Activated CD4-positive, alpha-beta T cell treated with anti-CD3 and anti-CD28 coated beads, Interleukin-2, amount 10 ng/mL, durations not matched to agents 7 days and 5 days (primary cell): ENCODE results near the gene ALG8. TPM values are rescaled to one million over a fixed set of nuclear protein-coding genes. Genes with fewer than 3 reads are reported as not detected.
"Not testable (repeated sequence)": the region's sequence is repeated elsewhere in the genome, so short reads cannot be mapped to it uniquely, and the experiment has no call there.

Experiments used
- CTCF ChIA-PET: fragments of 350-600 bp; sonication (Branson Sonifier 250); formaldehyde crosslinking; loops from one replicate; lab custom pipeline; 2021; ENCODE audit warnings: antibody characterized with exemption; lab: Charles Lee
- POLR2A ChIA-PET: fragments of 350-600 bp; sonication (Branson Sonifier 250); formaldehyde crosslinking; loops from one replicate; lab custom pipeline; 2021; ENCODE audit warnings: antibody characterized with exemption; lab: Charles Lee
- DNase-seq: peaks from one replicate; pipeline ENCODE4 v3.0.0-alpha.2; 2020
- H3K27ac Mint-ChIP-seq: one replicate; pipeline ENCODE4 v1.8.0; 2021; ENCODE audit warnings: mild to moderate bottlenecking, moderate library complexity, mixed read lengths
- H3K27me3 Mint-ChIP-seq: one replicate; pipeline ENCODE4 v1.8.0; 2021; ENCODE audit warnings: mixed read lengths
- H3K36me3 Mint-ChIP-seq: one replicate; pipeline ENCODE4 v1.8.0; 2021; ENCODE audit warnings: low read depth, mixed read lengths
- H3K4me1 Mint-ChIP-seq: one replicate; pipeline ENCODE4 v1.8.0; 2021; ENCODE audit warnings: mixed read lengths
- H3K4me3 Mint-ChIP-seq: one replicate; pipeline ENCODE4 v1.8.0; 2021; ENCODE audit warnings: mild to moderate bottlenecking, moderate library complexity, mixed read lengths
- H3K9me3 Mint-ChIP-seq: one replicate; pipeline ENCODE4 v1.8.0; 2021; ENCODE audit warnings: mixed read lengths
- total RNA-seq, 2 experiments: library from RNA; stranded (reverse); gene quantifications; one replicate each; pipeline ENCODE4 v1.2.3, GENCODE V29; 2021

Gene ALG8
- total RNA-seq, 2 experiments from 2014 or later = 51.2 to 70.3 TPM

DNA sequence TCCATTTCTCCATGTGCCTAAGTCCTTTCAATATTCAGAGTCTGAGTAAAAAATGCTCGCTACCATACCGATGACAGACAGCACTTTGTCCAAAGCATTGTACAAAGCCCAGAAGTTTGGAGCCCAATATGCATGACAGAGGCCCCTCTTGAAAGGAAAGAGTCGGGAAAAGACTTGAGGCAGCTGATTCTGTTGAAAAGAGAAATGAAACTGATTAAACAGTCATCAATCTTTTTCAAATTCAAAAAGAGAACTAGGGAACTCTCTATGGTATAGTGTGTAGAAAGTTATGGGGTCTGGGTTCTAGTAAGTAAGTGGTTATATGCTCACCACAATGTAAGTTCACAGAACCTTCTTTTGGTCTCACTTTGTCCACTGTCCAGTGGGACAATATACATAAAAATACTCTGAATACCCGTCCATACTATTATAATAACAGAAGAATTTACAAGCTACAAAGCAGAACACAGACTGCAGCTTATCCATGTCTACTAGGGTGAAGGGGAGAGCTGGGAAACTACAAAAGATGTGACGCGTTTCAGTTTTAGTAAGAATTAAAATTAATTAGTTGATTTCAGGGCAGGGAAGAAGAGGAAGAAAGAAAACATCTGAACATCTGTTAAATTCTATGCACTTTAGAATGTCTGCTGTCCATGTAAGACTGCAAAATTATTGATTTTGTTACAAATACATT lies 26.7 kb downstream of the ALG8 start:
- no peaks in the 10 kb centered on the region for H3K9me3 Mint-ChIP-seq
- ChIA-PET CTCF (no interaction called here), POLR2A (no interaction called here)
- H3K27me3 Mint-ChIP-seq = no peaks in the 10 kb centered on the region
- peaks cover 35% of the 10 kb centered on the region for H3K36me3 Mint-ChIP-seq
- no peak overlapping the region for H3K4me3 Mint-ChIP-seq
- no peaks in the 10 kb centered on the region for H3K4me1 Mint-ChIP-seq
- no peak overlapping the region for H3K27ac Mint-ChIP-seq
- no peak for DNase-seq

DNA sequence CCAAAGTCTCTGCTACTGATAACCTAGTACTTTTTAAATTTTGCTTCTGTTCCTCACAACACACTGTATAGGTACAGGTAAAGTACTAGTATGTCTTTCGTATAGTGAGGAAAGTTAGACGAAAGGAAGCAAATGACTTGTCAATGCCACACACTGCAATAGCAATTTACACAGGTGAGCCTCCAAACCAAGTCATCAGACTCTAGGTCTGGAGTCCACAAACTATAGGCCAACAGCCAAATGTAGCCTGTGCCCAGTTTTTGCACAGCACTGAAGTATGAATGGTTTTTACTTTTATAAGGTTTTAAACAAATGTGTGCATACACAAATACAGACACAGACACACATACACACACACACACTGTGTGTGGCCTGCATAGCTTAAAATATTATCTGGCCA lies 28.1 kb downstream of the ALG8 start:
- H3K4me3 Mint-ChIP-seq = no peak overlapping the region
- H3K9me3 Mint-ChIP-seq = no peaks in the 10 kb centered on the region
- H3K36me3 Mint-ChIP-seq = peaks cover 32% of the 10 kb centered on the region
- ChIA-PET CTCF (interaction anchor here (0.6 to 2.1 kb wide), 2 partner anchors 10 to 472 kb away, joined by 4 to 5 read pairs; no protein-coding TSS in a partner anchor), POLR2A (no interaction called here)
- no peak for DNase-seq
- H3K27me3 Mint-ChIP-seq = no peaks in the 10 kb centered on the region
- no peak overlapping the region for H3K27ac Mint-ChIP-seq
- no peaks in the 10 kb centered on the region for H3K4me1 Mint-ChIP-seq

DNA sequence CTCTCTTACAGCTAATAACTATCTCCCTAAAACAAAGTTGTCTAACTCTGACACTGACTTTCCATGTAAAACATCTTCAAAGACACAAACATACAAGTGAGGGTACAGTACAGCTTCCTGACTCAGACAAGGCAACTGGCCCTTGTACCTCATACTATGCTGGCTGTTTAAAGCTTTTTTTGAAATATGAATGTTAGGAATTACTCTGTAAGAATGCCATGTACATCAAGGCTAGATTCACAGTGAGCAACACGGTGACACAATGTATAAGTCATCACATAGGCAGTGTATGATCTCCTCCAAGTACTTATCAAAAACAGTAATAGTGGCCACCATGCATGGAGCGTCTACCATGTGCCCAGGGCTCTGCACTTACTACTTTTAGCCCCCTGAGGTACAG lies 28.6 kb downstream of the ALG8 start:
- Mint-ChIP-seq H3K27ac (no peak overlapping the region), H3K9me3 (no peaks in the 10 kb centered on the region), H3K4me1 (no peaks in the 10 kb centered on the region), H3K27me3 (no peaks in the 10 kb centered on the region), H3K4me3 (no peak overlapping the region), H3K36me3 (peaks cover 35% of the 10 kb centered on the region)
- POLR2A ChIA-PET = no interaction called here
- CTCF ChIA-PET = interaction anchor here (0.6 to 2.1 kb wide), 2 partner anchors 9 to 472 kb away, joined by 4 to 5 read pairs; no protein-coding TSS in a partner anchor
- DNase-seq = no peak

DNA sequence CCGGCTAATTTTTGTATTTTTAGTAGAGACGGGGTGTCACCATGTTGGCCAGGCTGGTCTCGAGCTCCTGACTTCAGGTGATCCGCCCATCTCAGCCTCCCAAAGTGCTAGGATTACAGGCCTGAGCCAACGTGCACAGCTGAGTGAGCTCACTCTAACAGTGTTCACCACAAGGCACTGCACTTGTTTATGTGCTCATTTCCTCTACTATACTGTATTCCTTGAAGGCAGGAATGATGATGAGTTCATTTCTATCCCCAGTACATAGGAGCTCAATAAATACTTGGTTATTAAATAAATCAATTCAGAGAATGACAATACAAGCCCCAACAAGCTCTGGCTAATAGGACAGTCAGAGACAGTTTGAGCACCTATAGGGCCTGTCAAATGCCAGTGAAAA lies 29.1 kb downstream of the ALG8 start:
- CTCF ChIA-PET = interaction anchor here (0.6 to 2.9 kb wide), 4 partner anchors 9 to 471 kb away, joined by 3 to 7 read pairs (median 4); partner anchors contain the start of gene ALG8
- Mint-ChIP-seq H3K27me3 (no peaks in the 10 kb centered on the region), H3K9me3 (no peaks in the 10 kb centered on the region), H3K4me1 (no peaks in the 10 kb centered on the region), H3K27ac (no peak overlapping the region), H3K4me3 (no peak overlapping the region), H3K36me3 (peaks cover 37% of the 10 kb centered on the region)
- POLR2A ChIA-PET = no interaction called here
- no peak for DNase-seq

DNA sequence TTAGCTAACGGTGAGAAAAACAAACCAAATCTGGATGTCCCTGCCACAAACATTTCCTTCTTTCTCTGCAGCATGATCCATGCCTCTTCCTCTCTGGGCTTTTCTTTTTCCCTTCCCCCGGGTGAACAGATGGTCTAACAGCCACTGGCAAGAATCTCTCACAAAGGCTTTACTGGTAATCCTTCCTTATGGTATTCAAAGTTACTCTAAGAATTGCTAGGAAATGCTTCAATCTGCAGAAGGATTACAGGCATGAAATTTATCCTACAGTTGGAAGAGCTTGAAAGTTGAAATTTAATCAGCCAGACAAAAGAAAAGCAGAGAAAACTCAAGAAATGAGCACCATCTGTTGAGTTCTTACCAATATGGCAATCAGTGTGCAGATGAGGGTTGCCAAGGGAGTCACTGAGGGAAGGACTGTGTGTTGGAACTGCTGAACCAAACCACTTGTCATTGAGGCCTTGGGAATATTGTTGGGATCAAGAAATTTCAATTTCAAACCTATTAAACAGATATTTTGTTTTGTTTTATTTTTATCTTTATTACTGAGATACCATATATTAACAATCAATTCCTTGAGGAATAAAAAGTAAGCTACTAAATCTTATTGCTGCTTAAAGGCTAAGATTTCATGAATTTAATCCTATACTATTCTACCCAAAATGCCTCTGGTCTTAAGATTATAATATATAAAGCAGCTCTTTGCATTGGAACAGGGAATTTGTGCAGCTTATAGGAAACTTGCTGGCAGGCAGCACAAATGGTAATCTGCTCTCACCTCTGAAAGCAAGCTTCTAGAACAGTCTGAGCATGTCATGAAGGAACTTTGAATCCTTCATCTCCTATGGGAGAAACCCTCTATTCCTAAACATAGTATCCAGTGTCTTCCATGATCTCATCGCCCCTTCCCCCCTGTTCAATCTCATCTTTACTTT lies 30.1 kb downstream of the ALG8 start:
- no peak for DNase-seq
- Mint-ChIP-seq H3K36me3 (peaks cover 37% of the 10 kb centered on the region), H3K4me3 (no peak overlapping the region), H3K27me3 (no peaks in the 10 kb centered on the region), H3K27ac (no peak overlapping the region), H3K4me1 (no peaks in the 10 kb centered on the region), H3K9me3 (no peaks in the 10 kb centered on the region)
- POLR2A ChIA-PET = no interaction called here
- CTCF ChIA-PET = interaction anchor here (0.8 to 2.9 kb wide), 4 partner anchors 8 to 30 kb away, joined by 3 to 7 read pairs (median 4); partner anchors contain the start of gene ALG8

DNA sequence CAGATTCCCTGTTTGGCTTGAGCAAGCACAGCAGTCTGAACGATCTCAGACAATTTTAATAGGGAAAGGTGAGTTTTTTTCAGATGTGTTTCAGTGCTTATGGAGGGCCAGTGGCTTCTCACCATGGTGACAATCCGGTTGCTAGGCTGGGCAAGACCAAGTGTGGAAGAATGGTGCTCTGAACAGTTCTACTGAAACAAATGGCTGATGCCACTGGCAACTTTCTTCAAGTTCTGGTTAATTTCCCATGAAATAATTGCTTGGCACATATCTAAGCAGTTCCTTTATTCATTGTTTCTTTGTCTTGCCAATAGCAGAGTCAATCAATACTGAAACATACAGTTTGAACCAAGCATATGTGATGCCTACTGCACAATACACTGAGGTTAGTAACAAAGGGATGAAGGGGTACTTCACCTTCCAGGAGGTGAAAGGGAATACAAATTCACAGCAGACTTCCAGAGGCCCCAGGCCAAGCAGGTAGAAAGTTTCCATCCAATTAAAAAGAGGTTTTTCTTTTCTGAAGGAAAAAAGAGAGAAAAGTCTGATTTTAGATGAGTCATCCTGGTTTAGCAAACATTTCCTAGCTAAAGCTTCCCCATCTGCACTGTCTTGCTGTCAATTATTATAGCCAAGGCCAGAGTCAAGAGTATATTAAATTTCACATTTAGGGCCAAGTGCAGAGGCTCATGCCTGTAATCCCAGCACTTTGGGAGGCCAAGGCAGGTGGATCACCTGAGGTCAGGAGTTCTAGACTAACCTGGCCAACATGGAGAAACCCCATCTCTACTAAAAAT lies 38.6 kb downstream of the ALG8 start:
- no peak for DNase-seq
- no peaks in the 10 kb centered on the region for H3K4me1 Mint-ChIP-seq
- no peaks in the 10 kb centered on the region for H3K9me3 Mint-ChIP-seq
- CTCF ChIA-PET = interaction anchor here (1.7 kb wide), 1 partner anchor 10 kb away, joined by 5 read pairs; no protein-coding TSS in a partner anchor
- POLR2A ChIA-PET = no interaction called here
- no peak overlapping the region for H3K4me3 Mint-ChIP-seq
- H3K36me3 Mint-ChIP-seq = peaks cover 38% of the 10 kb centered on the region
- H3K27me3 Mint-ChIP-seq = no peaks in the 10 kb centered on the region
- no peak overlapping the region for H3K27ac Mint-ChIP-seq

DNA sequence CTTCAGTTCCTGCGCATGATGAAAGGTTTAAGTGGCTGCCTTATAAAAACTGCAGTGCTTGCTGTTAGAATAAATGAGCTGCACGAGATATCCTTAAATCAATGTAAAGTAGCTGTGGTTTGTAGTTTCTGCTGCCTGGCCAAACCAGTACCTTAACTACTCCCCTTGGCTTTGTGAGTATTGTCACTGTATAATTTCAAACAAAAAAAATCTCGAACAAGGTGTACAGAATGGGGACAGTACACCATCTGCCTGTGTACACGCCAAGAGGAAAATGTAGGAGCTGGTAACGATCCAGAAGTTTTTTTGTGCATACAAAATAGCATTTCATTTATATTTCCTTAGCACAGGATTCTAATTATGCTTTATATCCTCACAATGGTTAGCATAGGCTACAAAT lies 39.2 kb downstream of the ALG8 start:
- CTCF ChIA-PET = no interaction called here
- Mint-ChIP-seq H3K4me3 (no peak overlapping the region), H3K36me3 (peaks cover 41% of the 10 kb centered on the region), H3K9me3 (no peaks in the 10 kb centered on the region), H3K4me1 (peaks cover 4% of the 10 kb centered on the region), H3K27me3 (no peaks in the 10 kb centered on the region), H3K27ac (no peak overlapping the region)
- POLR2A ChIA-PET = no interaction called here
- no peak for DNase-seq

DNA sequence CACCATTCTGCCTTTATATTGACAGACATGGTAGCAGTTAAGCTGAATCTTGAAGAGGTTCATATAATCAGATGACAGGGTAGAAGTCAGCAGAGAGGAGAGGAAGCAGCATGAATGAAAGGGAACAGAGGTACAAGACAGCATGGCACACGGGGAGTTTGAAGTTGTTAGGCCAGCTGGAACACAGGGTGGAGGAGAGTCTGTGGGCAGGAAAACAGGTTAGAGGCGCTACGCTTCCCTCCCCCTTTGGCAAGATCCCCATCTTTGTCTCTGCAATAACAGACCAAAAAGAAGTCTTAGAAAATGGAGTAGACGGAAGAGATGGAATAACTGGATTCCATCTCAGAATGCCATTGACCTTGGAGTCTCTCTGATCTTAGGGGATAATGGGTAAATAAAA lies 39.8 kb downstream of the ALG8 start:
- Mint-ChIP-seq H3K4me1 (peaks cover 8% of the 10 kb centered on the region), H3K9me3 (no peaks in the 10 kb centered on the region), H3K27ac (no peak overlapping the region), H3K27me3 (no peaks in the 10 kb centered on the region), H3K36me3 (peaks cover 45% of the 10 kb centered on the region), H3K4me3 (no peak overlapping the region)
- CTCF ChIA-PET = no interaction called here
- no peak for DNase-seq
- POLR2A ChIA-PET = no interaction called here

DNA sequence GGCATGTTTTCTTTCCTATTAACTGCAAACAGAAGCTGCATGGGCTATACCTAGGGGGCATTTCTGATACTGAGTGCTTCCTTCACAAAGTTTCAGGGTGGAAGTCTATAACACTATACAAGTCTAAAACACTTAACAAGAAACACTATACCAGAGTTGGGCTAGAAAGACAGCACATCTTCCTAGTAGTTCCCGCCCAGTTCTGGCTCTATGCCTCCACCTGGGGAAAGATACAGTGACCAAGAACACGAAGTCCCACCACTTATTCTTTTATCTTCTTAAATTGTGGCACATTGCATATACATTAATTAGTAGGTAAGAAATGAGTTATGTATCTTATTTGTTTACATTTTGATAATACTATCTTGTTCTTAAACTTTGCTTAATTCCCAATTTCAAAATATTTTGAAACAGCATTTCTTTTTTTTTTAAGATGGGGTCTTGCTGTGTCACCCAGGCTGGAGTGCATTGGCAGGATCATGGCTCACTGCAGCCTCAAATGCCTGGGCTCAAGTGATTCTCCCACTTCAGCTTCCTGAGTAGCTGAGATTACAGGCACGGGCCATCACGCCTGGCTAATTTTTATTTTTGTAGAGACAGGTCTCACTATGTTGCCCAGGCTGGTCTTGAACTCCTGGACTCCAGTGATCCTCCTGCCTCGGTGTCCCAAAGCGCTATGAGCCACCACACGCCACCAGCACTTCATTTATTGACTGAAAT lies 41.6 kb downstream of the ALG8 start:
- CTCF ChIA-PET = no interaction called here
- no peaks in the 10 kb centered on the region for H3K27me3 Mint-ChIP-seq
- H3K4me1 Mint-ChIP-seq = peaks cover 16% of the 10 kb centered on the region
- H3K4me3 Mint-ChIP-seq = no peak overlapping the region
- H3K9me3 Mint-ChIP-seq = no peaks in the 10 kb centered on the region
- POLR2A ChIA-PET = no interaction called here
- no peak overlapping the region for H3K27ac Mint-ChIP-seq
- peaks cover 59% of the 10 kb centered on the region for H3K36me3 Mint-ChIP-seq
- DNase-seq = no peak

DNA sequence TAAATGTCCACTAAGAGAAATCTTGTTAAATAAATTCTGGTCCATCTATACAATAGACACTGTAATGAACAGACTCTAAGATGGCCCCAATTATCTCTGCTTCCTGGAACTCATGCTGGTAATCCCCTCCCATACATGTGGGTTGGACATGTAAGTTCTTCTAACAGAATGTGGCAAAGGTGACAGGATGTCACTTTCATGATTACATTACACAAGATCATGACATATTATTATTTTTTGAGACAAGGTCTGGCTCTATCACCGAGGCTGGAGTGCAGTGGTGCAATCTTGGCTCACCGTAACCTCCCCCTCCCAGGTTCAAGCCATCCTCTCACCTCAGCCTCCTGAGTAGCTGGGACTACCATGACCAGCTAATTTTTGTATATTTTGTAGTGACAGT lies 45.2 kb downstream of the ALG8 start:
- Mint-ChIP-seq H3K4me1 (peaks cover 16% of the 10 kb centered on the region), H3K27ac (peak overlapping the region; percentile 27), H3K36me3 (peaks cover 39% of the 10 kb centered on the region), H3K27me3 (no peaks in the 10 kb centered on the region), H3K4me3 (no peak overlapping the region), H3K9me3 (no peaks in the 10 kb centered on the region)
- peak; percentile 19 for DNase-seq
- CTCF ChIA-PET = interaction anchor here (1.3 to 1.4 kb wide), 2 partner anchors 10 to 55 kb away, joined by 3 to 6 read pairs; no protein-coding TSS in a partner anchor
- POLR2A ChIA-PET = no interaction called here

DNA sequence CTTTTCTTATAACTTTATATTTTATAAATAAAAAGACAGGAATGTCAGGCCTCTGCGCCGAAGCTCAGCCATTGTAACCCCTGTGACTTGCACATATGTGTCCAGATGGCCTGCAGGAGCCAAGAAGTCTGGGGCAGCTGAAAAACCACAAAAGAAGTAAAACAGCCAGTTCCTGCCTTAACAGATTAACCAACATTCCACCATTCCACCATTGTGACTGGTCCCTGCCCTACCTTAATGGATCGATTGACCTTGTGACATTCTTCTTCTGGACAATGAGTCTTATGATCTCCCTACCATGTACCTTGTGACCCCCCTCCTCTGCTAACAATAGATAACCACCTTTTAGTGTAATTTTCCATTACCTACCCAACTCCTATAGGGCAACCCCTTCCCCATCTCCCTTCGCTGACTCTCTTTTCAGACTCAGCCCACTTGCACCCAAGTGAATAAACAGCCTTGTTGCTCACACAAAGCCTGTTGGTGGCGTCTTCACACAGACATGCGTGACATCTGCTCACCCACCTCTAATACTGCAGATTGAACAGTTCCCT lies 52.8 kb downstream of the ALG8 start:
- H3K27ac Mint-ChIP-seq, H3K9me3 Mint-ChIP-seq, H3K4me1 Mint-ChIP-seq, POLR2A ChIA-PET, H3K27me3 Mint-ChIP-seq, H3K4me3 Mint-ChIP-seq, H3K36me3 Mint-ChIP-seq, DNase-seq: not testable (repeated sequence)
- CTCF ChIA-PET = interaction anchor here (1.1 to 2.5 kb wide), 2 partner anchors 9 kb away, joined by 4 to 7 read pairs; no protein-coding TSS in a partner anchor
